Measurements from ENCODE around the gene CST5.
"Not testable (repeated sequence)": the region's sequence is repeated elsewhere in the genome, so short reads cannot be mapped to it uniquely, and the experiment has no call there.

DNA sequence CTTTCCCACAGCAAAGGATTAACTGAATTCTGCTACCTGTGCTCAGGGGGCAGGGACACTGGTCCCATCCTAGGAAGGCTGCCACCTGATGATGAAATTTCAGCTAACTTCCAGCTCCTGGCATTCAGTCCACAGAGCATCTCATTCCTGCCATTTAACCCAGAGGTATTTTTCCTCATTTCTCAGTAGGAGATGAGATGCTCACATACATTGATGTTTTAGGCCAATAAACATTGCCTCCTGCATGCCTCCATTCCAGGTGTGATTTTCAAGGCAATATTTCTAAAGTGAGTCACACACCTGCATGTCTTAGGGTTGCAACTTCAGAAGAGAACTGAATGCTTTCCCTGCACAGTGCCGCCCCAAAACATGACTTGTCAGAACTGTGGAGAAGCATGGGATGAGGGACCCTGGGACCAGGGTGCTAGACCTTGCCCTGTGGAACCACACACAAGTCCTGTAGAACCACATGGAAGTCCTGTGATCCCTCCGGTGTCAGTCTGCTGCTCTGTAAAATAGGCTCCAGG is 1.5 kb downstream of the CST5 start:
- not testable (repeated sequence) for TF ChIP-seq CTCF (IDR thresholded peaks at IDR 0.05); SMC3 (IDR thresholded peaks at IDR 0.05); POLR2A (IDR thresholded peaks at IDR 0.05; ENCODE audit: low read length); MYC (IDR thresholded peaks at IDR 0.05; ENCODE audit: borderline replicate concordance, low read length); TP53 (CRISPR knock-in tag; IDR thresholded peaks at IDR 0.05); USF2 (IDR thresholded peaks at IDR 0.05); ZFP36 (IDR thresholded peaks at IDR 0.05; ENCODE audit: borderline replicate concordance, partially characterized antibody)
- TF ChIP-seq, protein P1, sequence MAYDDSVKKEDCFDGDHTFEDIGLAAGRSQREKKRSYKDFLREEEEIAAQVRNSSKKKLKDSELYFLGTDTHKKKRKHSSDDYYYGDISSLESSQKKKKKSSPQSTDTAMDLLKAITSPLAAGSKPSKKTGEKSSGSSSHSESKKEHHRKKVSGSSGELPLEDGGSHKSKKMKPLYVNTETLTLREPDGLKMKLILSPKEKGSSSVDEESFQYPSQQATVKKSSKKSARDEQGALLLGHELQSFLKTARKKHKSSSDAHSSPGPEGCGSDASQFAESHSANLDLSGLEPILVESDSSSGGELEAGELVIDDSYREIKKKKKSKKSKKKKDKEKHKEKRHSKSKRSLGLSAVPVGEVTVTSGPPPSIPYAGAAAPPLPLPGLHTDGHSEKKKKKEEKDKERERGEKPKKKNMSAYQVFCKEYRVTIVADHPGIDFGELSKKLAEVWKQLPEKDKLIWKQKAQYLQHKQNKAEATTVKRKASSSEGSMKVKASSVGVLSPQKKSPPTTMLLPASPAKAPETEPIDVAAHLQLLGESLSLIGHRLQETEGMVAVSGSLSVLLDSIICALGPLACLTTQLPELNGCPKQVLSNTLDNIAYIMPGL (CRISPR knock-in tag; IDR thresholded peaks at IDR 0.05; ENCODE audit: borderline replicate concordance) = not testable (repeated sequence)

Data from A549 (cell line).